ENCODE results near the gene FCAR. TPM values are rescaled to one million over a fixed set of nuclear protein-coding genes. Genes with fewer than 3 reads are reported as not detected.
"Not testable (repeated sequence)": the region's sequence is repeated elsewhere in the genome, so short reads cannot be mapped to it uniquely, and the experiment has no call there.

FCAR gene
- polyA plus RNA-seq, 3 donors = 147 to 239 (median 173) TPM

DNA sequence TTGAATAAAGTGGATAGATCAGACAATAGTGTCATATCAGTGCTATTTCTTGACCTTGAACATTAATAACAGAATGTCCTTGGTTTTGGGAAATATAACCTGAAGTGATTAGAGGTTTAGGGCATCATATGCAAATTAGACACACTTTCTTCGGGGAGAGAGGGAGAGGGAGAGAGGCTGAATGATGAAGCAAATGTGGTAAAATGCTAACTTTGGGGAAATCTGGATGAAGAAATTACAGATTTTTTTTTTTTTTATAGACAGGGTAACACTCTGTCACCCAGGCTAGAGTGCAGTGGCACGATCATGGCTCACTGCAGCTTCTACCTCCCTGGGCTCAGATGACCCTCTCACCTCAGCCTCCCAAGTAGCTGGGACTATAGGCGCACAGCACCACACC lies 28.0 kb downstream of the FCAR start:
- intact Hi-C loops (cut with micrococcal nuclease) = loop anchor here in 1 of 2 donors (5.0 kb wide), 1 partner anchor 240 kb away; the partner anchor contains the start of gene LILRB4
- Mint-ChIP-seq H3K27ac (peak overlapping the region; percentile 97 to 100 (median 99)), H3K36me3 (peaks cover 3 to 18% of the 10 kb centered on the region in 2 donors), H3K4me1 (peaks cover 61% of the 10 kb centered on the region), H3K27me3 (ENCODE audit: low read depth in 3 of 3) (peaks cover 15 to 37% (median 22%) of the 10 kb centered on the region in 3 donors), H3K4me3 (no peak overlapping the region), H3K9me3 (peaks cover 0 to 6% (median 0%) of the 10 kb centered on the region in 7 donors)
- no peaks in the 10 kb centered on the region for H3K79me2 ChIP-seq (ENCODE audit: insufficient read depth, low read length)
- H4K20me1 ChIP-seq (ENCODE audit: insufficient read depth, low read length) = no peaks in the 10 kb centered on the region
- H3K27ac ChIP-seq (ENCODE audit: low read depth in 1 of 2, low read length in 2 of 2) = peak overlapping the region in 1 of 2 donors; percentile 89
- WGBS (ENCODE audit: insufficient coverage) = 80% methylated on average over 1 of the region's 3 CpGs
- peaks cover 18 to 31% of the 10 kb centered on the region in 2 donors for H3K4me1 ChIP-seq (ENCODE audit: control insufficient read depth in 1 of 2, insufficient read depth in 2 of 2, low read length in 2 of 2)
- H3K27me3 ChIP-seq (ENCODE audit: control insufficient read depth in 2 of 2, insufficient read depth in 2 of 2, low read length in 2 of 2) = peaks cover 0 to 15% of the 10 kb centered on the region in 2 donors
- H3K9me3 ChIP-seq (replicated peaks in 1 of 2; ENCODE audit: control insufficient read depth in 1 of 2, insufficient read depth in 1 of 2, low read length in 2 of 2) = no peaks in the 10 kb centered on the region
- TF ChIP-seq, protein P1, sequence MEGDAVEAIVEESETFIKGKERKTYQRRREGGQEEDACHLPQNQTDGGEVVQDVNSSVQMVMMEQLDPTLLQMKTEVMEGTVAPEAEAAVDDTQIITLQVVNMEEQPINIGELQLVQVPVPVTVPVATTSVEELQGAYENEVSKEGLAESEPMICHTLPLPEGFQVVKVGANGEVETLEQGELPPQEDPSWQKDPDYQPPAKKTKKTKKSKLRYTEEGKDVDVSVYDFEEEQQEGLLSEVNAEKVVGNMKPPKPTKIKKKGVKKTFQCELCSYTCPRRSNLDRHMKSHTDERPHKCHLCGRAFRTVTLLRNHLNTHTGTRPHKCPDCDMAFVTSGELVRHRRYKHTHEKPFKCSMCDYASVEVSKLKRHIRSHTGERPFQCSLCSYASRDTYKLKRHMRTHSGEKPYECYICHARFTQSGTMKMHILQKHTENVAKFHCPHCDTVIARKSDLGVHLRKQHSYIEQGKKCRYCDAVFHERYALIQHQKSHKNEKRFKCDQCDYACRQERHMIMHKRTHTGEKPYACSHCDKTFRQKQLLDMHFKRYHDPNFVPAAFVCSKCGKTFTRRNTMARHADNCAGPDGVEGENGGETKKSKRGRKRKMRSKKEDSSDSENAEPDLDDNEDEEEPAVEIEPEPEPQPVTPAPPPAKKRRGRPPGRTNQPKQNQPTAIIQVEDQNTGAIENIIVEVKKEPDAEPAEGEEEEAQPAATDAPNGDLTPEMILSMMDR (IDR thresholded peaks at IDR 0.05) = no peak
- H3K9ac ChIP-seq (ENCODE audit: insufficient read depth, low read length, poor library complexity, severe bottlenecking) = peak overlapping the region; percentile 41
- H2AFZ ChIP-seq (ENCODE audit: insufficient read depth, low read depth, low read length, poor library complexity, severe bottlenecking) = no peak overlapping the region
- no peak overlapping the region for H3K4me3 ChIP-seq (replicated peaks in 1 of 3; ENCODE audit: low read depth in 2 of 3, low read length in 3 of 3)
- H3K36me3 ChIP-seq (replicated peaks in 1 of 2; ENCODE audit: control insufficient read depth in 1 of 2, insufficient read depth in 2 of 2, low read length in 2 of 2) = no peaks in the 10 kb centered on the region
- no peak overlapping the region for H3K4me2 ChIP-seq (replicated peaks; ENCODE audit: extremely low read depth, low read length, poor library complexity, severe bottlenecking)
- peak in 2 of 3 donors; percentile 38 to 51 for DNase-seq

DNA sequence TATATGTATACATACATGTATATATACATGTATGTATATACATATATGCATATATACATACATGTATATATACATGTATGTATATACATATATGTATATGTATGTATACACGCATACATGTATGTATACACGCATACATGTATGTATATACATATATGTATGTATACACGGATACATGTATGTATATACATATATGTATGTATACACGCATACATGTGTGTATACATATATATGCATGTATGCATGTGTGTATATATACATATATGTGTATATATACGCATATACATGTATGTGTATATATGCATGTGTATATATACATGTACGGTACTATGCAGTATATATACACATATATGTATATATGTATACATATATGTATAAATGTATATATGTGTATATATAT lies 29.3 kb downstream of the FCAR start:
- intact Hi-C loops (cut with micrococcal nuclease) = loop anchor here in 1 of 2 donors (5.0 kb wide), 1 partner anchor 241 kb away; the partner anchor contains the start of gene LILRB4
- TF ChIP-seq, protein P1 (IDR thresholded peaks at IDR 0.05) = no peak
- Histone ChIP-seq H4K20me1 (ENCODE audit: insufficient read depth, low read length) (no peaks in the 10 kb centered on the region), H2AFZ (ENCODE audit: insufficient read depth, low read depth, low read length, poor library complexity, severe bottlenecking) (no peak overlapping the region), H3K4me1 (ENCODE audit: control insufficient read depth in 1 of 2, insufficient read depth in 2 of 2, low read length in 2 of 2) (peaks cover 18 to 31% of the 10 kb centered on the region in 2 donors), H3K4me3 (replicated peaks in 1 of 3; ENCODE audit: low read depth in 2 of 3, low read length in 3 of 3) (no peak overlapping the region), H3K36me3 (replicated peaks in 1 of 2; ENCODE audit: control insufficient read depth in 1 of 2, insufficient read depth in 2 of 2, low read length in 2 of 2) (no peaks in the 10 kb centered on the region), H3K4me2 (replicated peaks; ENCODE audit: extremely low read depth, low read length, poor library complexity, severe bottlenecking) (no peak overlapping the region), H3K9ac (ENCODE audit: insufficient read depth, low read length, poor library complexity, severe bottlenecking) (no peak overlapping the region), H3K9me3 (replicated peaks in 1 of 2; ENCODE audit: control insufficient read depth in 1 of 2, insufficient read depth in 1 of 2, low read length in 2 of 2) (no peaks in the 10 kb centered on the region), H3K27ac (ENCODE audit: low read depth in 1 of 2, low read length in 2 of 2) (no peak overlapping the region), H3K79me2 (ENCODE audit: insufficient read depth, low read length) (no peaks in the 10 kb centered on the region), H3K27me3 (ENCODE audit: control insufficient read depth in 2 of 2, insufficient read depth in 2 of 2, low read length in 2 of 2) (peaks cover 0 to 15% of the 10 kb centered on the region in 2 donors)
- Mint-ChIP-seq H3K4me3 (no peak overlapping the region), H3K27ac (no peak overlapping the region), H3K4me1 (peaks cover 48% of the 10 kb centered on the region), H3K27me3 (ENCODE audit: low read depth in 3 of 3) (peaks cover 15 to 34% (median 19%) of the 10 kb centered on the region in 3 donors), H3K36me3 (peaks cover 3 to 14% of the 10 kb centered on the region in 2 donors), H3K9me3 (peaks cover 0 to 6% (median 0%) of the 10 kb centered on the region in 7 donors)
- WGBS (ENCODE audit: insufficient coverage) = no CpG with 5 or more reads among the region's 6 CpGs
- no peak for DNase-seq

DNA sequence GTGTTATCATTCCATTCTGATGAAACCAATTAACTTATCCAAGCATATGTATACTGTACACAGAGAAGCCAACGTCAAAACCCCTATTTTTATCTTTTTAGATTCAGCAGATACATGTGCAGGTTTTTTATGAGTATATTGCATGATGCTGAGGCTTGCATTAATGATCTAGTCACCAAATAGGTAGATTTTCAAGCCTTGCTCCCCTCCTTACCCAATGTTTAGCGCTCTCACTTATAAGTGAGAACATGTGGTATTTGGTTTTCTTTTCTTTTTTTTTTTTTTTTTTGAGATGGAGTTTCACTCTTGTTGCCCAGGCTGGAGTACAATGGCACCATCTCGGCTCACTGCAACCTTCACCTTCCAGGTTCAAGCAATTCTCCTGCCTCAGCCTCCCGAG lies 30.2 kb downstream of the FCAR start:
- not testable (repeated sequence) for DNase-seq; H3K79me2 ChIP-seq (ENCODE audit: insufficient read depth, low read length); H3K27ac ChIP-seq (ENCODE audit: low read depth in 1 of 2, low read length in 2 of 2); H3K36me3 ChIP-seq (replicated peaks in 1 of 2; ENCODE audit: control insufficient read depth in 1 of 2, insufficient read depth in 2 of 2, low read length in 2 of 2); H3K9me3 ChIP-seq (replicated peaks in 1 of 2; ENCODE audit: control insufficient read depth in 1 of 2, insufficient read depth in 1 of 2, low read length in 2 of 2); H3K36me3 Mint-ChIP-seq; H2AFZ ChIP-seq (ENCODE audit: insufficient read depth, low read depth, low read length, poor library complexity, severe bottlenecking); H3K9ac ChIP-seq (ENCODE audit: insufficient read depth, low read length, poor library complexity, severe bottlenecking); H3K4me3 Mint-ChIP-seq; H3K9me3 Mint-ChIP-seq; H4K20me1 ChIP-seq (ENCODE audit: insufficient read depth, low read length); H3K4me2 ChIP-seq (replicated peaks; ENCODE audit: extremely low read depth, low read length, poor library complexity, severe bottlenecking); H3K4me3 ChIP-seq (replicated peaks in 1 of 3; ENCODE audit: low read depth in 2 of 3, low read length in 3 of 3); H3K27ac Mint-ChIP-seq
- H3K4me1 ChIP-seq (ENCODE audit: control insufficient read depth in 1 of 2, insufficient read depth in 2 of 2, low read length in 2 of 2) = peaks cover 18 to 31% of the 10 kb centered on the region in 2 donors
- no CpG with 5 or more reads among the region's 4 CpGs for WGBS (ENCODE audit: insufficient coverage)
- H3K4me1 Mint-ChIP-seq = peaks cover 40% of the 10 kb centered on the region
- peaks cover 0 to 15% of the 10 kb centered on the region in 2 donors for H3K27me3 ChIP-seq (ENCODE audit: control insufficient read depth in 2 of 2, insufficient read depth in 2 of 2, low read length in 2 of 2)
- H3K27me3 Mint-ChIP-seq (ENCODE audit: low read depth in 3 of 3) = peaks cover 13 to 27% (median 17%) of the 10 kb centered on the region in 3 donors
- intact Hi-C loops (cut with micrococcal nuclease) = loop anchor here in 1 of 2 donors (5.0 kb wide), 1 partner anchor 242 kb away; the partner anchor contains the start of gene LILRB4

Data from CD14-positive monocyte (primary cell).